ENCODE data around the gene ZDHHC19.

DNA sequence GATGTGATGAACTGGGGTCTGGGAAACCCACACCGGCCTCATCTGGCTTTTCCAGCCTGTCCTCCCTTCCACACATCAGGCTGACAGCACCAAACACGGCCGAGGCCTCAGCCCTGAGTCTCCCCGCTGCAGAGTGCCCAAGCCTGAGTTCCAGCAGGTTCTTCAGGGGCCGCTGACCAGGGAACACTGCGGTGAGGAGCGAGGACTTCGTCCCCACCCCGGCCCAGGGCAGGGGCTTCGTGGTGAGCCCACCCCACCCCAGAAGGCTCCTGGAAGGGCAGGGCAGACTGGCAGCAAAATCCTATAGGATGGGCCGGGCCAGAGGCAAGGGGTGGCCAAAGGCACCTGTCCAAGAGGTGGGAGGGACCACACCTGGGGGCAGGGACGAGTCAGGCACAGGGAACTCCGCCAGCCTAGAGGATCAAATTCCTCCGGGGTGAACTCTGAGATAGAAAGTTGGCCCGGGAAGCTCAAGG lies 4.9 kb upstream of the ZDHHC19 start, which contains the start of gene SLC51A:
- TF ChIP-seq ZNF37A (tag by site-specific recombination; IDR thresholded peaks at IDR 0.05) (no peak), HOXD13 (CRISPR knock-in tag; IDR thresholded peaks at IDR 0.05; ENCODE audit: borderline replicate concordance) (no peak), HOXC10 (CRISPR knock-in tag; IDR thresholded peaks at IDR 0.05) (no peak), SCRT1 (tag by site-specific recombination; IDR thresholded peaks at IDR 0.05; ENCODE audit: borderline replicate concordance) (no peak), ZBTB21 (tag by site-specific recombination; IDR thresholded peaks at IDR 0.05) (no peak), ZNF76 (tag by site-specific recombination; IDR thresholded peaks at IDR 0.05; ENCODE audit: borderline replicate concordance, low read depth) (no peak), ZNF549 (tag by site-specific recombination; IDR thresholded peaks at IDR 0.05) (no peak)
- TF ChIP-seq, protein P1, sequence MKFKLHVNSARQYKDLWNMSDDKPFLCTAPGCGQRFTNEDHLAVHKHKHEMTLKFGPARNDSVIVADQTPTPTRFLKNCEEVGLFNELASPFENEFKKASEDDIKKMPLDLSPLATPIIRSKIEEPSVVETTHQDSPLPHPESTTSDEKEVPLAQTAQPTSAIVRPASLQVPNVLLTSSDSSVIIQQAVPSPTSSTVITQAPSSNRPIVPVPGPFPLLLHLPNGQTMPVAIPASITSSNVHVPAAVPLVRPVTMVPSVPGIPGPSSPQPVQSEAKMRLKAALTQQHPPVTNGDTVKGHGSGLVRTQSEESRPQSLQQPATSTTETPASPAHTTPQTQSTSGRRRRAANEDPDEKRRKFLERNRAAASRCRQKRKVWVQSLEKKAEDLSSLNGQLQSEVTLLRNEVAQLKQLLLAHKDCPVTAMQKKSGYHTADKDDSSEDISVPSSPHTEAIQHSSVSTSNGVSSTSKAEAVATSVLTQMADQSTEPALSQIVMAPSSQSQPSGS (tag by site-specific recombination; IDR thresholded peaks at IDR 0.05; ENCODE audit: low read depth): no peak
- TF ChIP-seq, protein P2, sequence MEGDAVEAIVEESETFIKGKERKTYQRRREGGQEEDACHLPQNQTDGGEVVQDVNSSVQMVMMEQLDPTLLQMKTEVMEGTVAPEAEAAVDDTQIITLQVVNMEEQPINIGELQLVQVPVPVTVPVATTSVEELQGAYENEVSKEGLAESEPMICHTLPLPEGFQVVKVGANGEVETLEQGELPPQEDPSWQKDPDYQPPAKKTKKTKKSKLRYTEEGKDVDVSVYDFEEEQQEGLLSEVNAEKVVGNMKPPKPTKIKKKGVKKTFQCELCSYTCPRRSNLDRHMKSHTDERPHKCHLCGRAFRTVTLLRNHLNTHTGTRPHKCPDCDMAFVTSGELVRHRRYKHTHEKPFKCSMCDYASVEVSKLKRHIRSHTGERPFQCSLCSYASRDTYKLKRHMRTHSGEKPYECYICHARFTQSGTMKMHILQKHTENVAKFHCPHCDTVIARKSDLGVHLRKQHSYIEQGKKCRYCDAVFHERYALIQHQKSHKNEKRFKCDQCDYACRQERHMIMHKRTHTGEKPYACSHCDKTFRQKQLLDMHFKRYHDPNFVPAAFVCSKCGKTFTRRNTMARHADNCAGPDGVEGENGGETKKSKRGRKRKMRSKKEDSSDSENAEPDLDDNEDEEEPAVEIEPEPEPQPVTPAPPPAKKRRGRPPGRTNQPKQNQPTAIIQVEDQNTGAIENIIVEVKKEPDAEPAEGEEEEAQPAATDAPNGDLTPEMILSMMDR (tag by site-specific recombination; IDR thresholded peaks at IDR 0.05): no peak

Data from HEK293 (cell line).